ENCODE measurements around the gene CYTH2.

CYTH2 gene

DNA sequence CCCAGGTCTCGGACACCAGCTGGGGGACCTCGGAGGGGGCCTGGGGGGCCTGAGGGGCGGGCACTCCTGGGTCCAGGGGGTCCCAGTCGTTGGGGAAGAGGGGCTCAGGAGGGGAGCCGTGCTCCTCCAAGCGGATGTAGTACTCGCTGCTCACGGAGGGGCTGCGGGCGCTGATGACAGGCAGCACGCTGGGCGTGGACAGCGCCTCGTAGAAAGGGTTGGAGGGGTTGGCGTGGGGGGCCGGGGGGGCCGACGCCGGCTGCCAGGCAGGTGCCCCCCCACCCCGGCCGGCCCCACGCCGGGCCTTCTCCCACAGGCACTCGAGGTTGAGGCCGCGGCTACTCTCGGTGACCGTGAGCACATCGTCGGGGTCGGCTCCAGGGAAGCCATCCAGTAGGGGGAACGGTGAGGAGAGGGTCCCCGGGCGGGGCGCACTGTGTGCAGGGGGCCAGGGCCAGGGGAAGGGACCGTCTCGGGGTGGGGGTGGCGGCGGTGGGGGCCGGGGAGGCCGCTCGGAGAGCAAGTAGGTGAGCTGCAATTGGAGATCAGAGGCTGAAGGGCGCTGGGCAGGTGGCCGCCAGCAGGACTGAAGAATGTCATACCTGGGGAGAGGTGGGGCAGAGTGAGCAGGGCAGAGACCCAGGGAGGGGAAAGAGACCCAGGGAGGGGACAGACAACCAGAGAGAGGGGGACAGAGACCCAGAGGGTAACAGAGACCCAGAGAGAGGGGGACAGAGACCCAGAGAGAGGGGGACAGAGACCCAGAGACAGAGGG lies 30.3 kb downstream of the CYTH2 start:
- Histone ChIP-seq H3K4me2 (ENCODE audit: low read depth, low read length) (no peak overlapping the region), H3K9me2 (replicated peaks; ENCODE audit: insufficient read depth, low read length) (no peaks in the 10 kb centered on the region), H2AFZ (ENCODE audit: low read length) (no peak overlapping the region), H3F3A (ENCODE audit: insufficient read depth, low read length) (no peaks in the 10 kb centered on the region), H3K79me2 (ENCODE audit: low read length) (no peaks in the 10 kb centered on the region), H3K4me1 (ENCODE audit: low read length) (no peaks in the 10 kb centered on the region), H3K27ac (ENCODE audit: low read length) (no peak overlapping the region), H3K9ac (ENCODE audit: low read length) (no peak overlapping the region), H3K27me3 (replicated peaks; ENCODE audit: insufficient read depth, low read length) (peaks cover 57% of the 10 kb centered on the region), H3K4me3 (ENCODE audit: low read length) (no peak overlapping the region), H4K20me1 (ENCODE audit: insufficient read depth, low read length) (no peaks in the 10 kb centered on the region), H3K36me3 (replicated peaks; ENCODE audit: insufficient read depth, low read length) (no peaks in the 10 kb centered on the region), H3K9me3 (replicated peaks; ENCODE audit: insufficient read depth, low read length) (no peaks in the 10 kb centered on the region)
- no peak for DNase-seq
- TF ChIP-seq EZH2 (optimal IDR thresholded peaks at IDR 0.05; ENCODE audit: low read depth, low read length) (no peak), CTCF (IDR thresholded peaks at IDR 0.05; ENCODE audit: low read length) (no peak), EZH2phosphoT487 (IDR thresholded peaks at IDR 0.05; ENCODE audit: low read length) (no peak)

GRCh38 chr19:48500830-48501493 lies 31.8 kb downstream of the CYTH2 start:
- Histone ChIP-seq H3K9me3 (replicated peaks; ENCODE audit: insufficient read depth, low read length) (no peaks in the 10 kb centered on the region), H3K4me3 (ENCODE audit: low read length) (peak overlapping the region; percentile 61), H3K27me3 (replicated peaks; ENCODE audit: insufficient read depth, low read length) (peaks cover 44% of the 10 kb centered on the region), H3F3A (ENCODE audit: insufficient read depth, low read length) (no peaks in the 10 kb centered on the region), H3K79me2 (ENCODE audit: low read length) (no peaks in the 10 kb centered on the region), H3K4me2 (ENCODE audit: low read depth, low read length) (peak overlapping the region; percentile 83), H2AFZ (ENCODE audit: low read length) (peak overlapping the region; percentile 70), H4K20me1 (ENCODE audit: insufficient read depth, low read length) (no peaks in the 10 kb centered on the region), H3K27ac (ENCODE audit: low read length) (no peak overlapping the region), H3K9me2 (replicated peaks; ENCODE audit: insufficient read depth, low read length) (no peaks in the 10 kb centered on the region), H3K36me3 (replicated peaks; ENCODE audit: insufficient read depth, low read length) (no peaks in the 10 kb centered on the region), H3K9ac (ENCODE audit: low read length) (no peak overlapping the region), H3K4me1 (ENCODE audit: low read length) (no peaks in the 10 kb centered on the region)
- TF ChIP-seq EZH2 (optimal IDR thresholded peaks at IDR 0.05; ENCODE audit: low read depth, low read length) = no peak
- no peak for TF ChIP-seq CTCF (IDR thresholded peaks at IDR 0.05; ENCODE audit: low read length)
- no peak for TF ChIP-seq EZH2phosphoT487 (IDR thresholded peaks at IDR 0.05; ENCODE audit: low read length)
- DNase-seq = no peak

DNA sequence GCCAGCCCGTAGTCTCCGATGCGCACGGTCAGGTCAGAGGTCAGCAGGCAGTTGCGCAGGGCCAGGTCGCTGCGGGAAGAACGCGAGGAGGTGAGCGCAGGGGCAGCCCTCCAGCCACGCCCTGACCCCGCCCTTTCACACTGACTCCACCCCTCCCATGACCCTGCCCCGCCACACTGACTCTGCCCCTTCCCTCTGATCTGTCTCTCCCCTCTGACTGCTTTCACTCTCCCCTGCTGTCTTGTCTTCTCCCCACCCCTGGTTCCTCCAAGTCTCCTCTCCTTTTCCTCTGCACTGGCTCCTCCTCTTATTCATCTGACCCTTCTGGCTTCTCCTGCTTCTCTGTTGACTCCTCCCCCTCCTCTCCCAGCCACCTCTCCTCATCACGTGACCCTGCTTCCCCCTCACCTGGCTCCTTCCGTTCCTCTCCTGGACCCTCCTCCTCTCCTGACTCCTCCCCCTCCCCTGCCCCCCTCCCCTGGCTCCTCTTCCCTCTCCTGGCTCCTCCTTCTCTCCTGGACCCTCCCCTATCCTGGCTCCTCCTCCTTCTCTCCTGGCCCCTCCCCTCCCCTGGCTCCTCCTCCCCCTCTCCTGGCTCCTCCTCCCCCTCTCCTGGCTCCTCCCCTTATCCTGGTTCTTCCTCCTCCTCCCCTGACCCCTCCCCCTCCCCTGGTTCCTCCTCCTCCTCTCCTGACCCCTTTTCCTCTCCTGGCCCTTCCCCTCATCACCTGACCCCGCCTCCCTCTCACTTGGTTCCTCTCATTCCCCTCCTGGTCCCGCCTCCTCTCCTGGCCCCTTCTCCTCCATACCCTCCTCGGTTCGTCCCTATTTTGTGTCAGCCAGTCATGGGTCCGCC lies 32.6 kb downstream of the CYTH2 start:
- TF ChIP-seq CTCF (IDR thresholded peaks at IDR 0.05; ENCODE audit: low read length) (no peak), EZH2 (optimal IDR thresholded peaks at IDR 0.05; ENCODE audit: low read depth, low read length) (no peak), EZH2phosphoT487 (IDR thresholded peaks at IDR 0.05; ENCODE audit: low read length) (no peak)
- peak; percentile 91 for DNase-seq

More for the DNA sequence above, 32.6 kb downstream of the CYTH2 start:
- Histone ChIP-seq H3K9ac (ENCODE audit: low read length) (no peak overlapping the region), H3K4me2 (ENCODE audit: low read depth, low read length) (peak overlapping the region; percentile 83), H4K20me1 (ENCODE audit: insufficient read depth, low read length) (no peaks in the 10 kb centered on the region), H3K27ac (ENCODE audit: low read length) (peak overlapping the region; percentile 17; the same call in 1 of the 2 replicates), H3K9me2 (replicated peaks; ENCODE audit: insufficient read depth, low read length) (no peaks in the 10 kb centered on the region), H3K27me3 (replicated peaks; ENCODE audit: insufficient read depth, low read length) (peaks cover 42% of the 10 kb centered on the region), H3K4me1 (ENCODE audit: low read length) (no peaks in the 10 kb centered on the region), H3K4me3 (ENCODE audit: low read length) (peak overlapping the region; percentile 61), H3K9me3 (replicated peaks; ENCODE audit: insufficient read depth, low read length) (no peaks in the 10 kb centered on the region), H3F3A (ENCODE audit: insufficient read depth, low read length) (no peaks in the 10 kb centered on the region), H3K79me2 (ENCODE audit: low read length) (no peaks in the 10 kb centered on the region), H3K36me3 (replicated peaks; ENCODE audit: insufficient read depth, low read length) (no peaks in the 10 kb centered on the region), H2AFZ (ENCODE audit: low read length) (peak overlapping the region; percentile 70)

Data from MM.1S (cell line).